ENCODE measurements around the gene STK25.

Gene STK25

GRCh38 chr2:241514986-241515737 lies 6.8 kb upstream of the STK25 start:
- Histone ChIP-seq H4K20me1 (ENCODE audit: low read depth, low read length) (no peaks in the 10 kb centered on the region), H3K9me2 (replicated peaks; ENCODE audit: insufficient read depth, low read length) (no peaks in the 10 kb centered on the region), H3K36me3 (ENCODE audit: low read length) (no peaks in the 10 kb centered on the region), H3K4me3 (ENCODE audit: insufficient read depth, low read length, poor library complexity, severe bottlenecking) (no peak overlapping the region), H3K27ac (ENCODE audit: low read depth, low read length) (no peak overlapping the region), H3F3A (ENCODE audit: insufficient read depth) (no peaks in the 10 kb centered on the region), H2AFZ (ENCODE audit: low read depth, low read length, severe bottlenecking) (no peak overlapping the region), H3K4me2 (ENCODE audit: low read depth, low read length, poor library complexity, severe bottlenecking) (no peak overlapping the region), H3K27me3 (ENCODE audit: low read length) (no peaks in the 10 kb centered on the region), H3K79me2 (ENCODE audit: insufficient read depth, low read length) (no peaks in the 10 kb centered on the region), H3K9me3 (ENCODE audit: insufficient read depth, low read length) (peaks cover 7% of the 10 kb centered on the region; the same call in 1 of the 2 replicates), H3K9ac (ENCODE audit: low read length) (no peak overlapping the region)
- TF ChIP-seq CTCF (IDR thresholded peaks at IDR 0.05; ENCODE audit: insufficient read depth, low read length, poor library complexity, severe bottlenecking) = no peak

- no peak overlapping the region for H3K4me3 ChIP-seq (ENCODE audit: insufficient read depth, low read length, poor library complexity, severe bottlenecking)
- H3K9me2 ChIP-seq (replicated peaks; ENCODE audit: insufficient read depth, low read length) = no peaks in the 10 kb centered on the region
- no peaks in the 10 kb centered on the region for H3K79me2 ChIP-seq (ENCODE audit: insufficient read depth, low read length)
- H3F3A ChIP-seq (ENCODE audit: insufficient read depth) = no peaks in the 10 kb centered on the region
- no peak overlapping the region for H3K4me2 ChIP-seq (ENCODE audit: low read depth, low read length, poor library complexity, severe bottlenecking)
- no peak for TF ChIP-seq CTCF (IDR thresholded peaks at IDR 0.05; ENCODE audit: insufficient read depth, low read length, poor library complexity, severe bottlenecking)
- no peak for TF ChIP-seq EZH2phosphoT487 (conservative IDR thresholded peaks at IDR 0.05; ENCODE audit: low read length)
- H3K27ac ChIP-seq (ENCODE audit: low read depth, low read length) = no peak overlapping the region
- H2AFZ ChIP-seq (ENCODE audit: low read depth, low read length, severe bottlenecking) = no peak overlapping the region
- no peaks in the 10 kb centered on the region for H3K27me3 ChIP-seq (ENCODE audit: low read length)
- H3K9ac ChIP-seq (ENCODE audit: low read length) = no peak overlapping the region
- H3K9me3 ChIP-seq (ENCODE audit: insufficient read depth, low read length) = peaks cover 7% of the 10 kb centered on the region; the same call in 1 of the 2 replicates
- no peaks in the 10 kb centered on the region for H3K36me3 ChIP-seq (ENCODE audit: low read length)
- no peaks in the 10 kb centered on the region for H4K20me1 ChIP-seq (ENCODE audit: low read depth, low read length)
Observed at GRCh38 chr2:241514553-241514952, 6.2 kb upstream of the STK25 start.

- Histone ChIP-seq H3K36me3 (ENCODE audit: low read length) (no peaks in the 10 kb centered on the region), H3F3A (ENCODE audit: insufficient read depth) (no peaks in the 10 kb centered on the region), H3K79me2 (ENCODE audit: insufficient read depth, low read length) (peaks cover 7% of the 10 kb centered on the region), H3K4me3 (ENCODE audit: insufficient read depth, low read length, poor library complexity, severe bottlenecking) (no peak overlapping the region), H3K9ac (ENCODE audit: low read length) (no peak overlapping the region), H4K20me1 (ENCODE audit: low read depth, low read length) (no peaks in the 10 kb centered on the region), H3K9me2 (replicated peaks; ENCODE audit: insufficient read depth, low read length) (no peaks in the 10 kb centered on the region), H2AFZ (ENCODE audit: low read depth, low read length, severe bottlenecking) (no peak overlapping the region), H3K27me3 (ENCODE audit: low read length) (no peaks in the 10 kb centered on the region), H3K27ac (ENCODE audit: low read depth, low read length) (no peak overlapping the region), H3K4me2 (ENCODE audit: low read depth, low read length, poor library complexity, severe bottlenecking) (no peak overlapping the region), H3K9me3 (ENCODE audit: insufficient read depth, low read length) (no peaks in the 10 kb centered on the region)
- TF ChIP-seq CTCF (IDR thresholded peaks at IDR 0.05; ENCODE audit: insufficient read depth, low read length, poor library complexity, severe bottlenecking) = no peak
- TF ChIP-seq EZH2phosphoT487 (conservative IDR thresholded peaks at IDR 0.05; ENCODE audit: low read length) = no peak
Observed at GRCh38 chr2:241511091-241511741, 2.8 kb upstream of the STK25 start.
